ENCODE data around the gene SYCP2.

Gene SYCP2

GRCh38 chr20:59821201-59821600 lies 112.2 kb downstream of the SYCP2 start:
- no peak for DNase-seq (ENCODE audit: low read depth)

GRCh38 chr20:59820204-59821041 lies 113.0 kb downstream of the SYCP2 start:
- no peak for DNase-seq (ENCODE audit: low read depth)

- no peak for DNase-seq (ENCODE audit: low read depth)
Measured at GRCh38 chr20:59819496-59820203, 113.8 kb downstream of the SYCP2 start.

GRCh38 chr20:59818911-59819310 lies 114.5 kb downstream of the SYCP2 start:
- no peak for DNase-seq (ENCODE audit: low read depth)

- no peak for DNase-seq (ENCODE audit: low read depth)
Measured at GRCh38 chr20:59817846-59818615, 115.4 kb downstream of the SYCP2 start.

GRCh38 chr20:59817406-59817805 lies 116.0 kb downstream of the SYCP2 start:
- DNase-seq (ENCODE audit: low read depth) = no peak

GRCh38 chr20:59816146-59816738 lies 117.2 kb downstream of the SYCP2 start:
- no peak for DNase-seq (ENCODE audit: low read depth)

GRCh38 chr20:59814840-59815340 lies 118.5 kb downstream of the SYCP2 start:
- no peak for DNase-seq (ENCODE audit: low read depth)

- no peak for DNase-seq (ENCODE audit: low read depth)
Measured at GRCh38 chr20:59813948-59814839, 119.2 kb downstream of the SYCP2 start.

Data from activated gamma-delta T cell treated with anti-CD3 and anti-CD28 coated beads, Interleukin-2, amount 50 U/mL, for 16 hours (primary cell).